Cortex of kidney (tissue), 1 donor: Measurements from ENCODE around the gene OR1A1.
"Not testable (repeated sequence)": the region's sequence is repeated elsewhere in the genome, so short reads cannot be mapped to it uniquely, and the experiment has no call there.

Source experiments
- DNase-seq: peaks from one replicate; lab custom pipeline; 2025; lab: John Stamatoyannopoulos, UW

OR1A1 gene, protein sequence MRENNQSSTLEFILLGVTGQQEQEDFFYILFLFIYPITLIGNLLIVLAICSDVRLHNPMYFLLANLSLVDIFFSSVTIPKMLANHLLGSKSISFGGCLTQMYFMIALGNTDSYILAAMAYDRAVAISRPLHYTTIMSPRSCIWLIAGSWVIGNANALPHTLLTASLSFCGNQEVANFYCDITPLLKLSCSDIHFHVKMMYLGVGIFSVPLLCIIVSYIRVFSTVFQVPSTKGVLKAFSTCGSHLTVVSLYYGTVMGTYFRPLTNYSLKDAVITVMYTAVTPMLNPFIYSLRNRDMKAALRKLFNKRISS

DNA sequence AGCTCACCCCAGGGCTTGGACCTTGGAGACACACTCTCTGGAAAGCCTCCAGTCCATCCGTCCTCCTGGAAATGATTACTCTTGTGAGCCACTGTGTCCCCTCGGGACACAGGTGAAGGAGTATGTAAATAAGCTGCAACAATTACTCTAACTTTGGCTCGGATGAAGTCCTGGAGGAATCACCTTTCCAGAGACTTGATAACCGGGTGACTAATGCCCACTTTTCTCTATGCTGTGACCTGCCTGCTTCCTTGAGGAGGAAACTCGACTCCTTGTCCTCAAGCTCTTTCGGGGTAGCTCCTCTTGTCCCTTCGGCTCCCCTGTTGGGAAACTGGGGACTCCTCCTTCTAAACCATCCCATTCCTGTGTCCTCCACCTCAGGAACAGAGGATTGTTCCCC lies at the start of gene OR1A1:
TSS of gene OR1A1 (plus strand) at position 301 of the 400 bp plus-strand sequence. CDS start 7,954 bp downstream, outside the sequence.
- no peak for DNase-seq

DNA sequence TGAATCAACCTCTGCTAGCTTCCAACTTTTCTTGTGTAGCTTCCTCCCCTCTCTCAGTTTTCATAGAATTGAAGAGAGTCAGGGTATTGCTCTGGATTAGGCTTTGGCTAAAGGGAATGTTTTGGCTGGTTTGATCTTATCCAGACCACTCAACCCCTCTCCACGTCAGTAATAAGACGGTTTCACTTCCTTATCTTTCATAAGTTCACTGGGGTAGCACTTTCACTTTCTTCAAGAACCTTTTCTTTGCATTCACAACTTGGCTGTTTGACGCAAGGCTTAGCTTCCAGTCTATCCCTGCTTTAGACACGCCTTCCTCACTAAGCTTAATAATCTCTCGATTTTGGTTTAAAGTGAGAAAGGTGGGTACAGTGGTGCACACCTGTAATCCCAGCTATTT lies 39.9 kb upstream of the OR1A1 start:
- no peak for DNase-seq

DNA sequence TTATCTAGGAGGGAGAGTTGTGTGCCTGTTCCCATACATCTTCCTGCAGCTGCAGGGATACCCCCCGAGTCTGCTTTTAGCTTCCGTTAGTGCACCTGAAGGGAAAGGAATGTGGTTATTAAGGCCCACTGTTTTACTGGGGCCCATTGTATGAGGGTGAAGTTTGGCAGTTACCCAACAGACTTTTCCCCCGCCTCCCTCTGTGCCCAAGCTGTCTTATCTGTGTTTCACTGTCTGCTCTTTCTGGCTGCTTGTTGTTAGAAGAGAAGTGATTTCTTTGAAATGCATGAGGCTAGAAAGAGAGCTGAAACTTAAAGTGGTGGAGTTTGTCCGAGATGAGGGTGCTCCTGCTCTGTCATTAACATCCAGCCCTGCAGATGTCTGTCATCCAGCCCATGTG lies 17.5 kb upstream of the OR1A1 start:
- DNase-seq = no peak

DNA sequence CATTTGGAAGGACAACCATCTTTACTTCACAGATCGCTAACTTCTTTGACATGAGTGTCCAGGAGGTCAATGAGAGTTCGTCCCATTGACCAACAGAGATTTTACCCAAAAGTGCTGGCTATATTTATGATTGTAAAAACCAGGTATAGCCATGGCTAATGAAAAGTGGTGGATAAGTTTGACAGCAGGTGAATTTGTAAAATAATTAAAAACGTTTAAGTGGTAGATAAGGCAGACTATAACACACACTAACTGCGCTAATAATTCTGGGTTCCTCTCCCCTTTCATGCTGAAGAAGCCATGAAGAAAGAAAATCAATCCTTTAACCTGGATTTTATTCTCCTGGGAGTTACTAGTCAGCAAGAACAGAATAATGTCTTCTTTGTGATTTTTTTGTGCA lies 10.2 kb upstream of the OR1A1 start, which contains the start of gene OR1A2:
TSS of gene OR1A2 (plus strand) at position 301 of the 400 bp plus-strand sequence. CDS start at position 301, 0 bp downstream.
- no peak for DNase-seq

DNA sequence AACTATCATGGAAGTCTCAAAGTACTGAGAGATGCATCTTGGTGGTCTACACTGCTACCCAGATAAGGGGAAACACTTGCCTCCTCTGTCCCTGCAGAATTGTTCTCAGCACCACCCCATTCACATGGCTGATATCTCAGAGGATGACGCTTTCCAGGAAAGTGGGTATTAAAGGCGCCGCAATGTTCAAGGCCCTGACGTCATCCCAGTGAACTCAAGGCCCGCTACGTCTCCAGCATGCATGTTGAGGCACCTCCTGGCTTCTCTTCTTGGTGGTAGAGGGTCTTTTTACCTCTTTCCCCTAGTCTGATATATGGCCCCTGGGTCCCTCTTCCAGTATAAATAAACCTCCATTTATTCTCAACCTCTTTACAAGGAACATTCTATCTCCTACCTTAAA lies 1.0 kb downstream of the OR1A1 start:
- DNase-seq = no peak

DNA sequence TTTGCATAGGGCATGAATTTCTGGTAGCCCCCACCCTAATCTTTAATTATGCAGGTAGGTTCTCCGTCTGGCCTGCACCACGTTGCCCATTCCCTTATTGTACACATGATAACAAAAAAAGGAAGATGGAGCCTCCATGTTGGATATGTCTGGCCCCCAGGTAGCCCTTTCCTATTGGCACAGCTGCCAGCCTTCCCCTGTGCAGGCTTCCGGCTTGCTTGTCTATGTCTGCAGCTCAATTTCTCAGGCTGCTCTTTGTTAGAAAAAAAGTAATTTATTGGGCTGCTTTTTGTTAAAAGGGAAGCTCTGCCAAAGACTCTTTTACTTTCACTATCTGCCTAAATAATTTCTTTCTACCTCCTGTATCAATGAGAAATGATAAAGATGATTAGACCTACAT lies 5.5 kb downstream of the OR1A1 start:
- DNase-seq = no peak

DNA sequence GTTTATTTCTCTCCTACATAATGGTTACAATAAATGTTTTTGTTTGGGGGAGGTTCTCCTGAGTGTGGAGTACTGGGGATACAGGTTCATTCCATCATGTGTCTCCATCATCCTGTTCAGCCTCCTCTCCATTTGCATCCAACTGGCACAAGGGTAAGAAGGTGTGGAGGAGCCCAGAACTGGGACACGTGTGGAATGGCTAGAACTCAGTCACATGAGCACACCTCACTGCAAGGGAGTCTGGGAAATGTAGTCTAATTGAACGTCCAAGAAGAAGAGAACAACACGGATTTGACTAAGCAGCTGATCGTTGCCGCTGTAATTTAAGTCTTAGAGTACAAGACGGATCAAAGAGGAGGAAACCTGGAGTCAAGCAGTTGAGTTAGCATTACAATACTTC lies 6.1 kb downstream of the OR1A1 start:
- no peak for DNase-seq

DNA sequence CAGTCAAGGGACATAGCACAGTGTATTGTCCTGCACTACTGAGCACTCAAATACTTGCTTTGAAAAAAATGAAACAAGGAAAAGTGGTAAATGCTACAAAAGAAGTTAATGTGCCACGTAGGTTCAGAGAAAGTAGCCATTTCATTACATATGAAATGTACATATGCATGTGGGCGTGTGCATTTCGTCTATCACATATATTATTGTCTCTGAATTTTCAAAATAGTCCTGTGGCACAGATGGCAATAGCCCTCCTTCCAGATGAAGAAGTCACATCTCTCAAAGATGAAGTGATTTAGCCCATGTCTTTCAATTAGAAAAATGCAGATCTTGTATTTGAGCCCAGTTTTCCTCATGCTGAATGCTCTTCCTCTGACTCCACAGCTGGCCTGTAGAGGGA lies 12.5 kb downstream of the OR1A1 start:
- not testable (repeated sequence) for DNase-seq

DNA sequence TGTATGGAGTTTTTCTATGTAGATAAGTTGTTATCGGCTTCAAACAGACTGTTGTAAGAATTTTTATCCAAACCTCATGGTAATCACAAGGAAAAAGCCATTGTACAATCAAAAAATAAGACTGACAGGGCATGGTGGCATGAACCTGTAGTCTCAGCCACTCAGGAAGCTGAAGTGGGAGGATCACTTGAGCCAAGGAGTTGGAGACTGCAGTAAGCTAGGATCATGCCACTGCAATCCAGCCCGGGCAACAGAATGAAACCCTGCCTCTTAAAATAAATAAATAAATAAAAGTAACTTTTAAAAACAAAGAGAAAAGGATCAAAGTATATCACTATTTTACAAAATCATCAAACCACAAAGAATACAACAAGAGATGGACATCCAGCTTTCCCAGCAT lies 14.4 kb downstream of the OR1A1 start:
- no peak for DNase-seq

DNA sequence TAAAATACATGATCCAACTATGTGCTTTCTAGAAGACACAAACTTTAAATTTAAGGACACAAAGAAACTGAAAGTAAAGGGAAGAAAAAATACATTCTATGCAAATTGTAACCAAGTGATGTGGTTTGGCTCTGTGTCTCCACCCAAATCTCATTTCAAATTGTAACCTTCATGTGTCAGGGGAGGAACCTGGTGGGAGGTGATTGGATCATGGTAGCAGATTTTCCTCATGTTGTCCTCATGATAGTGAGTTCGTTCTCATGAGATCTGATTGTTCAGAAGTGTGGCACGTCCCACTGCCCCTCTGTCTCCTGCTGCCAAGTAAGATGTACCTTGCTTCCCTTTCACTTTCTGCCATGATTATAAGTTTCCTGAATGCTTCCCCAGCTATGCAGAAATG lies 15.0 kb downstream of the OR1A1 start:
- DNase-seq = no peak

DNA sequence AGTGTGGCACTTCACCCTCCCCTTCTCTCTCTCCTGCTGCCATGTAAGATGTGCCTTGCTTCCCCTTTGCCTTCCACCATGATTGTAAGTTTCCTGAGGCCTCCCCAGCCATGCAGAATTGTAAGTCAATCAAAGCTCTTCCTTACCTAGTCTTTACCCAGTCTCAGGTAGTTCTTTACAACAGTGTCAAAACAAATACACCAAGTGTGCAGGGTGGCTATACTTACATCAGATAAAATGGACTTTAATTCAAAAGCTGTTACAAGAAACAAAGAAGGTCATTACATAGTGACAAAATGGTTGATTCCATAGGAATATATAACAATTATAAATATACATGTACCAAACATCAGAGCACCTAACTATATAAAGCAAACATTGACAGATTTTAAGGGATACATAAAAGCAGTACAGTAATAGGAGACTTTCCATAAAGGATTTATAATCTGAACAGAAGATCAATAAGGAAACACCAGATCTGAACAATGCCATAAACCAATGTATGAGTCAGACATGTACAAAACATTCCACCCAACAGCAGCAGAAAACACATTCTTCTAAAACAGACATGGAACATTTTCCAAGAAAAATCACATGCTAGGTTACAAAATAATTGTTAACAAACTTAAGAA lies 17.4 kb downstream of the OR1A1 start:
- DNase-seq = not testable (repeated sequence)

DNA sequence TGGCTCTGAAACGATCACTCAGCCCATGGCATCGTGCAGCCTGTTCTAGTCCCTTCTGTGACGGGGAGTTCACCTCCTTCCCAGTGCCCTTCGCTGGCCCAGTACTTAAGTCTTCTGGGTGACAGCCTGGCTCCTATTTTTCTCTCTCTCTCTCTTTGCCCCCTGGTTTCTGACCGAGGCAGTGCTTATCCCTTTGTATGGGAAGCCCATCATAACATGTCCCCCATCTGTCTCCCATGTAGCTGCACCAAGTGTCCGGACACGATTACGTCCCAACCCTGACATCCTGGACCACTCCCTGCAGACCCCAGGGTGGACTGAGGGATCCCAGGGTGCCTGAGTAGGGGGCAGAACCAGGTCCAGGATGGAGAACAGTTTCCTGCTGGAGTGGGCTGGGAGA lies 24.8 kb downstream of the OR1A1 start:
- DNase-seq = not testable (repeated sequence)

DNA sequence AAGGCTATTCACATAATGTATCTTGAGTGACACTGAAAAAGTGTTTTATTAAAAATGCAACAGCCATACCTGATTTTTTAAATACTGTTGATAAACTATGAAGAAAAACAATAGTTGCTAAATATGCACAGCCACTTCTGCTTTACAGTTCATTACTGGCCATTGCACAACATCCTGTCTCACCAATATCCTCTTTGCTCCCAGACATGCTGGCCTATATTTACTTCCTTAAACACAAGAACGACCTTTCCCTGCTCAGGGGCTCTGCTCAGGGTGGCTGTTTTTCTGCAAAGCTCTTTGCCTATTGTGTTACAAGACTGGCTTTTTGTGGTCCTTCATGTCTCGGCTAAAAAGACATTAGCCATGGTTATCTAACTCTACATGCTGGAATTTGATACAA lies 31.2 kb downstream of the OR1A1 start:
- DNase-seq = not testable (repeated sequence)

DNA sequence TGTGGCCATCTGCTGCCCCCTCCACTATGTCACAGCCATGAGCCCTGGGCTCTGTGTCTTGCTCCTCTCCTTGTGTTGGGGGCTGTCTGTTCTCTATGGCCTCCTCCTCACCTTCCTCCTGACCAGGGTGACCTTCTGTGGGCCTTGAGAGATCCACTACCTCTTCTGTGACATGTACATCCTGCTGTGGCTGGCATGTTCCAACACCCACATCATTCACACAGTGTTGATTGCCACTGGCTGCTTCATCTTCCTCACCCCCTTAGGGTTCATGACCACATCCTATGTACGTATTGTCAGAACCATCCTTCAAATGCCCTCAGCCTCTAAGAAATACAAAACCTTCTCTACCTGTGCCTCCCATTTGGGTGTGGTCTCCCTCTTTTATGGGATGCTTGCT lies 33.6 kb downstream of the OR1A1 start:
- DNase-seq = not testable (repeated sequence)

DNA sequence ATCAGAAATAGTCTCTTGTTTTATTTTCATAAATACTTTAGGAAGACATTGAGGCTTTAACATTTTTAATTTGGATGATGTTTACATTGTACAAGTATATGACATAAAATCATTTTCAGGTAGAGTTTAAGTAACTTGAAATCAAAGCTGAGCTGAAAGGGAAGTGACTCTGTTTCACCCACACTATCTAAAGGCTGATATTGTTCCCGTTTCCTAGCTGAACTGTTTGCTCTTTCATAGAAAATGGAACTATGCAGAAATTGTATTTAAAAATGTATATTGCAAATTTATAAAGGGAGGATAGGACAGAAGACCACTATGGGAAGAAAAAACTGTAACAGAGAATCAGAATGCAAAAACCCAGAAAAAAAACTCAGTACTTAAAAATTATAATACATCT lies 37.4 kb downstream of the OR1A1 start:
- DNase-seq = not testable (repeated sequence)

DNA sequence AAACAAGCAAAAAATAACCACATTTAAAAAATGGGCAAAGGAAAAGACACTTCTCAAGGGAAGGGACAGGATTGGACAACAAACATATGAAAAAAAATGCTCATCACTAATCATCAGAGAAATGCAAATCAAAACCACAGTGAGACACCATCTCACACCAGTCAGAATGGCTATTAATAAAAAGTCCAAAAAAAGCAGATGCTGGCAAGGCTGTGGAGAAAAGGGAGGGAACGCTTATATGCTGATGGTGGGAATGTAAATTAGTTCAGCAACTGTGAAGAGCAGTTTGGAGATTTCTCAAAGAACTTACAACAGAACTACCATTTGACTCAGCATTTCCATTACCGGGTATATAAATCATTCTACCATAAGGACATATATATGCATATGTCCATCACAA lies 41.5 kb downstream of the OR1A1 start:
- DNase-seq = not testable (repeated sequence)

DNA sequence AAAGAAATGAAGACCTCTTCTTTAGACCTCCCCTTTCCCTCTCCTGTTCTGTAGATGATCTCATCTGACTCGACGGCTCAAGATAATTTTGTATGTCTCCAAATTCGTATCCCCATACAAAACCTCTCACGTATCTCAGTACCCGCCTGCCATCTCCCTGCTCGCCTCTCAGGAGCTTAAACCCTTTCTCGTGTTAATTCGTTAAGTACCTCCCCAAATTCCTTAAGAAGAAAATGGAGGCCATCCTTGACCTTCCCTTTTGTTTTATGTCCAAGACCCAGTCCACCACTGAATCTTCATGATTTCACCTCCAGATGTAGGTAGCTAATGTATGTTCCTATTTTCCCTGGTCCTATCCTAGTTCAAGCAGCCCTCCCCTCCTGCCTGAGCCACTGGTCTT lies 49.1 kb downstream of the OR1A1 start:
- DNase-seq = no peak

DNA sequence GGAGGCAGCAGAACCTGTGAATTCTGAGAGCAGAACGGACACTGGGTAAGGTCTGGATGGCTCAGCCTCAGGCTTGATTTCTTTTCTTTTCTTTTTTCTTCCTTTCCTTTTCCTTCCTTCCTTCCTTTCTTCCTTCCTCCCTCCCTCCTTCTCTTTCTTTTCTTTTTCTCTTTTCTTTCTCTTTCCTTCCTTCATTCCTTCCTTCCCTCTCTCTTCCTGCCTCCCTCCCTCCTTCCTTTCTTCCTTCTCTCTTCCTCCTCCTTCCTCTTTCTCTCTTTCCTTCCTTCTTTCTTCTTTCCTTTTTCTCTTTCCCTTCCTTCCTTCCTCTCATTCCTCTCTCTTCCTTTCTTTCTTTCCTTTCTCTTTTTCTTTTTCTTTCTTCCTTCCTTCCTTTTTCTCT lies 52.7 kb downstream of the OR1A1 start:
- DNase-seq = no peak

DNA sequence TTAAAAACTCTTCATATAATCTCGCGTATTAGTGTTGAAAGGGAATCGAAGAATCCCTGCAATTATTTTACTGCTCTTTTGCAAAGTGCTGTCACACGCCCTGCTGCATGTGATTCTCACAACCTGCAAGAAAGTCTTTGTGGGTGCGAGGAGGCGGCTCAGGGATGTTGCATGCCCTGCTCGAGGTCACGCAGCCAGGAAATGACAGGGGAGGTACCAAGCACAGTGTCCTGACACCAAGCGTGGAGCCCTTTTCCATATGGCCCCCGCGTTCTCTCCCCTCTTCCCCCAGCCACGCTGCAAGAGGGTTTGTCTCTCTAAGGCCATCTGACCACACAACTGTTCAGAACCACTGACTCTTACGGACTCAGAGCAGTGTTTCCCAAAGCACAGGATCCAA lies 53.1 kb downstream of the OR1A1 start:
- DNase-seq = no peak
